SJSA1 (cell line): ENCODE results near the gene THSD7A. TPM values are rescaled to one million over a fixed set of nuclear protein-coding genes. Genes with fewer than 3 reads are reported as not detected.

ENCODE experiments used
- DNase-seq, 2 experiments: peaks; one replicate each; pipeline ENCODE4 v3.0.0-alpha.2; 2015 to 2020; ENCODE audit warnings: low spot score in 2 of 2, low read depth in 1 of 2
- H3K27ac ChIP-seq: fragments of 250-450 bp; sonication (Bioruptor Pico); 2 replicates; pipeline ENCODE4 v1.5.1; 2020; ENCODE audit warnings: mild to moderate bottlenecking, moderate library complexity
- H3K27me3 ChIP-seq: fragments of 250-450 bp; sonication (Bioruptor Pico); replicated peaks from 2 replicates; pipeline ENCODE4 v1.5.1; 2020; ENCODE audit warnings: mild to moderate bottlenecking, moderate library complexity
- H3K36me3 ChIP-seq: fragments of 250-450 bp; sonication (Bioruptor Pico); 2 replicates; pipeline ENCODE4 v1.5.1; 2020; ENCODE audit warnings: mild to moderate bottlenecking
- H3K4me1 ChIP-seq: fragments of 250-450 bp; sonication (Bioruptor Pico); replicated peaks from 2 replicates; pipeline ENCODE4 v1.6.1; 2021; ENCODE audit warnings: mild to moderate bottlenecking
- H3K4me3 ChIP-seq: fragments of 250-450 bp; sonication (Bioruptor Pico); 2 replicates; pipeline ENCODE4 v1.5.1; 2020; ENCODE audit warnings: mild to moderate bottlenecking
- H3K9me3 ChIP-seq: fragments of 250-450 bp; sonication (Bioruptor Pico); replicated peaks from 2 replicates; pipeline ENCODE4 v1.5.1; 2020; ENCODE audit warnings: mild to moderate bottlenecking
- total RNA-seq: library from RNA; depleted of rRNA; stranded (reverse); fragments of >200 nt; shearing (Covaris generic); gene quantifications from 2 replicates; pipeline ENCODE4 v1.2.3, GENCODE V29; 2014

Gene THSD7A
- total RNA-seq, 1 experiment from 2014 or later, result not detected

DNA sequence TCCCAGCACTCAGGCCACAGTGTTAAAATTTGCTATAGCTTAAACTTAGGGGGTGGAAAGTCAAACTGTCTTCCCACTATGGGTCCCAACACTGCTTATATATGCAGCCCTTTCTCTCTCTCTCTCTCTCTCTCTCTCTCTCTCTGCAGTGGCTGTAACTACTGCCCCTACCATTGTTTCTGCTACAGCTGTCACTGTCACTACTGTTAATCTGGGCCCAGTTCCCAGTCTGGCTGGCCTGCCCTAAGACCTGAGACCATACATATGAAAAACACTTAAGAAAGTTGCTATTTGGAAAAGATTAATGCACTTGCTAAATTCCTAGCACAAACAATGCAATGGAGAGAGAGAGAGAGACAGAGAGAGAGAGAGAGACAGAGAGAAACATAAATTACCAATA lies 78.6 kb downstream of the THSD7A start:
- H3K36me3 ChIP-seq, result no peaks in the 10 kb centered on the region
- H3K27ac ChIP-seq, result no peak overlapping the region
- H3K4me3 ChIP-seq, result no peak overlapping the region

DNA sequence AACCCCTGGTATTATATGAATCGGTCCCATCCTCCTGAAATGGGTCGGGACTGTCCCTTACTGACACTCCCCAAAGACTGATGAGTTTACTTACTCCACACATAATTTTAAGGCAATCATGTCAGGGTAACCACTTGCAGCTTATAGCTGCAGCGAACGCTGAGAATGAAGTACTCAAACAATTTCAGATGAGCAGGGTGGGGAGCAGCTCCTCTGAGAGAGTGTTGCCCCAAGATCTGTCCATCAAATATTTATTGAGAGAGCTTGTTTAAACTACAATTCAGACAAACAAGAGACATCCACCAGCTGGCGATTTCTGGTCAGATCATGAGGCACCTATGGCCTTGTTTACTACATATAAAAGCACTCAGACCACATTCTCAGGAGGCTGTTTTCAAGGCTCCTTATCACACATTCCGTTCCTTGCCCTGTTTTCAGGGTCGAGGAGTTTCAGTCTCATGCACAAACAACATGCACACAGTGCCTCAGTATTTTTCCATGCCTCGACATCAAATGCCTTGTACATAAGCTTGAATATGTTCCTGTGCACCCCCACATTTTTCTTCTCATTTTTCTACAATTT lies 80.1 kb downstream of the THSD7A start:
- Histone ChIP-seq H3K27me3 (no peaks in the 10 kb centered on the region), H3K27ac (no peak overlapping the region), H3K4me1 (no peaks in the 10 kb centered on the region), H3K36me3 (no peaks in the 10 kb centered on the region), H3K4me3 (no peak overlapping the region), H3K9me3 (no peaks in the 10 kb centered on the region)
- DNase-seq, result no peak

More for the DNA sequence above, 78.6 kb downstream of the THSD7A start:
- H3K9me3 ChIP-seq, result no peaks in the 10 kb centered on the region
- no peaks in the 10 kb centered on the region for H3K4me1 ChIP-seq
- H3K27me3 ChIP-seq, result no peaks in the 10 kb centered on the region
- no peak for DNase-seq

DNA sequence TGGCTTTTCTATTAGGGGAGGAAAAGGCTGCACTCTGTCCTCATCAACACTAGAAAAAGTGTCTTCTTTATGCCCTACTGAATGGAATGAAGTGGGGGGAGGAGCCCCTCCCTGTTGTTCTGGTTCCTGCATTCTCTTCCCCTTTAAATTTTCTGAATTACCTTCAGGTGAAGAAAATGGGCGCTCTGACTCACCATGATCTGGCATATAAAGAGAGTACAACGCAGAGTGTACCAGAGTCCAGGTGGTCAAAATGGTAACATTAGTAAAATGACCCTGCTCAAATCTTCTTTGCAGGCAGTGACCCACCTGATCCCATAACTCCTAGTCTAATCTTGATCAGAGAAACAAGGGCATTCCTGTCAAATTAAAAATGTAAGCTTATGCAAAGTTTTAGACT lies 80.7 kb downstream of the THSD7A start:
- Histone ChIP-seq H3K27ac (no peak overlapping the region), H3K36me3 (no peaks in the 10 kb centered on the region), H3K27me3 (no peaks in the 10 kb centered on the region), H3K4me3 (no peak overlapping the region), H3K4me1 (no peaks in the 10 kb centered on the region), H3K9me3 (no peaks in the 10 kb centered on the region)
- no peak for DNase-seq

DNA sequence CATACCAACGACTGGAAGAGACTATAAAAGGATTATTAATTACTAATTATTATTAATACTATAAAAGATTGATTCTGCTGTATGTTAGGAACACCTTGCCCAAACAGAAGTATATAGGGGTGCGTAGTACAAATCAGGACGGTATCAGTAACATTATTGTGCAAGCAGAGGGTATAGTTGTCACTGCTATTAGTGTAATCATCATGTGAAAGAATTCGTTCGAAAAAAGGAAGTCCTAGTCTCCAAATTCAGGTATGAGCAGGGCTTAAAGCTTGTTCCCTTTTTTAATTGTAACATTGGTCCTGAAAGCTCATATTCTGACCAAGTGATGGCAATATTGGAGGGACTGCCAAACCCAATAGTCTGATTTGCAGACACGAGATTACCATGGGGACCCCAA lies 81.8 kb downstream of the THSD7A start:
- Histone ChIP-seq H3K36me3 (no peaks in the 10 kb centered on the region), H3K4me3 (no peak overlapping the region), H3K4me1 (no peaks in the 10 kb centered on the region), H3K27me3 (0 out of 2 replicates have a peak, but pooled peaks cover 2% of the 10 kb centered on the region), H3K9me3 (no peaks in the 10 kb centered on the region), H3K27ac (no peak overlapping the region)
- no peak for DNase-seq

DNA sequence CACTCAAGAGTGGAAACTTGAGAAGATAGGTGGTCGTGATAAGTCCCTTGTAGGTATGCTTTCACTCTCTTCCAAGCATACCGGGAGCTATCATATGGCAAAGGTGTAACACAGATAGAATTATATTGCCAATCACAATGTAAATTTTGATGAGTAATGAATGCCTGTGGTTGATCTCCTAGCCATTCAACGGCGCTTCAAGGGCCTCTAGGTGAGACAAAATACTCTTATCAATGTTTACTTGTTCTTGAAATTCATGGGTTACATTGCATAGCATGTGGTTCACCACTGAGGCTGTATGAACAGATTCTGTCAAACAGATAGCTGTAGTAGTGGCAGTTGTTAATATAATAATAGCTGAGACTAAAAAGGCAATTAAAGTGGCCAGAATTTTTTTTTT lies 82.4 kb downstream of the THSD7A start:
- H3K4me3 ChIP-seq, result no peak overlapping the region

DNA sequence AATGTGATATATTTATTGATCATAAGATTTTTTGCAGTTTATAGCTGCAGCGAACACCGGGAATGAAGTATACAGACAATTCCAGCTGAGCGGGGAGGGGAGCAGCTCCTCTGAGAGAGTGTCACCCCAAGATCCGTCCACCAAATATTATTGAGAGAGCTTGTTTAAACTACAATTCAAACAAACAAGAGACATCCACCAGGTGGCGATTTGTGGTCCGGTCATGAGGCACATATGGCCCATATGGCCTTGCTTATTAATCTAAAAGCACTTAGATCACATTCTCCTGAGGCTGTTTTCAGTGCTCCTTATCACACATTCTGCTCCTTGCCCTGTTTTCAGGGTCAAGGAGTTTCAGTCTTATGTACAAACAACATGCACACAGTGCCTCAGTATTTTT lies 83.1 kb downstream of the THSD7A start:
- H3K9me3 ChIP-seq, result no peaks in the 10 kb centered on the region
- H3K4me1 ChIP-seq, result no peaks in the 10 kb centered on the region
- no peaks in the 10 kb centered on the region for H3K36me3 ChIP-seq
- no peak for DNase-seq
- no peak overlapping the region for H3K4me3 ChIP-seq
- 0 out of 2 replicates have a peak, but pooled peaks cover 2% of the 10 kb centered on the region for H3K27me3 ChIP-seq
- no peak overlapping the region for H3K27ac ChIP-seq

More for the DNA sequence above, 82.4 kb downstream of the THSD7A start:
- H3K4me1 ChIP-seq, result no peaks in the 10 kb centered on the region
- 0 out of 2 replicates have a peak, but pooled peaks cover 2% of the 10 kb centered on the region for H3K27me3 ChIP-seq
- H3K27ac ChIP-seq, result no peak overlapping the region
- no peak for DNase-seq
- no peaks in the 10 kb centered on the region for H3K9me3 ChIP-seq
- no peaks in the 10 kb centered on the region for H3K36me3 ChIP-seq

DNA sequence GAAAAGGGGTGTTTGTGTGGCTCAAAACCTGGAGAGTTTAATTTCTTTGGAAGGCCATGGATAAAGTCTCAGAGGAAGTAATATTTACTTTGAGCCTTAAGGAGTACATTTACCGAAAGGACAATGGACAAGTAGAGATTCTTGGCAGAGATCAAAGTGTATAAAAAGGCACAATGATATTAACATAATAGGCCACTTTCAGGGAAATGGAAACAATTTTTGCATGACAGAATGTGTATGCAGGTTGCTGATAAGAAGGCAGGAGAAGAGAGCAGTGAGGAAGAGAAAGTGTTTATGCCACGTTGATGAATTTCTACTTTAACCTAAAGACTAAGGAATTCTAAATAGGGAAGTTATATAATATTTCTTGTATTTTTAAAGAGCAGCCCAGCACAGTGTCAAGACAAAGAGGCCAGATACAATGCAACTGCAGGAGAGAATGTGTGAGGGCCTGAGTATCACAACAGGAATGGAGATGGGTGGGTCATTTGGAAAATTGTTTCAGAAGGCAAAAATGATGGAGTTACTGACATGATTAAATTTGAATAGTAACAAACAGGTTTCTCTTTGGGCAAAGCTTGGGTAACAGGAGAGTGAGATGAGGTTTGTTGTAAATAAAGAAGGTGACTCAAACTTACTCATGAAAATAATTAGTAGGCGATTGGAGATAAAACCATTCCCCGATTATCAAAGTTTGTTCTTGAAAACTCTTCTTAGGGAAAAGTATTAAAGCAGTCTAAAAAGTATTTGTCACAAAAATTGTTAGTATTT lies 84.1 kb downstream of the THSD7A start:
- Histone ChIP-seq H3K27me3 (0 out of 2 replicates have a peak, but pooled peaks cover 2% of the 10 kb centered on the region), H3K4me3 (no peak overlapping the region), H3K4me1 (no peaks in the 10 kb centered on the region), H3K27ac (no peak overlapping the region), H3K9me3 (no peaks in the 10 kb centered on the region), H3K36me3 (no peaks in the 10 kb centered on the region)
- no peak for DNase-seq

DNA sequence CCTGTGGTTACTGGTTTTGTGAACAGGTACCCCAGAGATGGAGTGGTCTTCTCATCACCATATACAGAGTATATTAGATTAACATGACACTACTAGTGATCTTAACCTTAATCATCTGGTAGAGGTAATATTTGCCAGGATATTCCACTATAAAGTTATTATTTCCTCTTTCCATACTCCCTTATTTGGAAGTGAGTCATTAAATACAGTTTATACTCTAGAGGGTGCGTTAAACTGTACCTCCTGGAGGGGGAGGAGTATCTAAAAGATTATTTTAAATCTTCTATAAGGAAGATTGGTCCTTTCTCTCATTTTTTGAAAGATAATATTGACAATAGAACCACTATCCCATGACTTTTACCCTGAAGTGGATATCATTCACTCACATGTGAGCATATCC lies 85.4 kb downstream of the THSD7A start:
- Histone ChIP-seq H3K4me1 (no peaks in the 10 kb centered on the region), H3K27ac (no peak overlapping the region)

DNA sequence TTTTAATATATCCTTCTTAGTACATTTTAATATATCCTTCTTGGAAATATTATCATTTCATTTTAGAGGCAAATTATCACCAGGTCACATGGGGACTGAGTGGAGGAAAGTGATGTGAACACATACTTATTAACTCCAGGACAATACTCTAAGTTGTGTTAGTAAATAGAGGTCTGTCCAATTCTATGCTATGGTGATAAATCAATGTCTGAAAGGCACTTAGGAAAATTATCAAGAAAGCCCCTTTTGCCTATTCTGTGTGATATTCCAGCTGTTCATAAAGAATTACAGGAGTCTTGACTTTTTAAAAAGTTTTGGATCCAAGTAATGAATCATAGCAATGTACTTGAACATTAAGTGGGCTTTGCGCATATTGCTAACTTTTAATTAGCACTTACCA lies 88.5 kb downstream of the THSD7A start:
- no peaks in the 10 kb centered on the region for H3K9me3 ChIP-seq
- H3K27ac ChIP-seq, result no peak overlapping the region
- H3K4me3 ChIP-seq, result no peak overlapping the region
- H3K36me3 ChIP-seq, result no peaks in the 10 kb centered on the region
- no peak for DNase-seq
- H3K4me1 ChIP-seq, result no peaks in the 10 kb centered on the region
- H3K27me3 ChIP-seq, result 0 out of 2 replicates have a peak, but pooled peaks cover 2% of the 10 kb centered on the region

More for the DNA sequence above, 85.4 kb downstream of the THSD7A start:
- Histone ChIP-seq H3K9me3 (no peaks in the 10 kb centered on the region), H3K36me3 (no peaks in the 10 kb centered on the region), H3K4me3 (no peak overlapping the region), H3K27me3 (0 out of 2 replicates have a peak, but pooled peaks cover 2% of the 10 kb centered on the region)
- no peak for DNase-seq

DNA sequence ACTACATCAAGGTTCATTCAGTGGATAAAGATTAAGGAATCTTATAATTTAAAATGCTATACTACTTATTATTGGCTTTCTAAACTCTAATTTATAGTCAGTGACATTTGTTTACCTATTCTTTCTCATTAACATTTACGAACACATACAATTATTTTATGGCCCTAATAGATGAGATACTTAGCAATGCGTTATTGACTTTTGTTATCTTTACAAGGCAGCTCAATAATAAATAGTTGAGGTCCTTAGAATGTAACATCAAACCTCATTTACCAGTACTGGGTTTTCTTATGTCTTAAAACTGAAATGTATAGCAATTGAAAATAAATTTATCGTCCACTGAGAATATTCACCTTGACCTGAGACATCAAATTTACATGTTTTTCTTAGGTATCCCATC lies 89.0 kb downstream of the THSD7A start:
- no peaks in the 10 kb centered on the region for H3K9me3 ChIP-seq
- H3K4me3 ChIP-seq, result no peak overlapping the region
- DNase-seq, result no peak
- H3K27me3 ChIP-seq, result 0 out of 2 replicates have a peak, but pooled peaks cover 2% of the 10 kb centered on the region
- no peaks in the 10 kb centered on the region for H3K36me3 ChIP-seq
- H3K4me1 ChIP-seq, result no peaks in the 10 kb centered on the region
- no peak overlapping the region for H3K27ac ChIP-seq

DNA sequence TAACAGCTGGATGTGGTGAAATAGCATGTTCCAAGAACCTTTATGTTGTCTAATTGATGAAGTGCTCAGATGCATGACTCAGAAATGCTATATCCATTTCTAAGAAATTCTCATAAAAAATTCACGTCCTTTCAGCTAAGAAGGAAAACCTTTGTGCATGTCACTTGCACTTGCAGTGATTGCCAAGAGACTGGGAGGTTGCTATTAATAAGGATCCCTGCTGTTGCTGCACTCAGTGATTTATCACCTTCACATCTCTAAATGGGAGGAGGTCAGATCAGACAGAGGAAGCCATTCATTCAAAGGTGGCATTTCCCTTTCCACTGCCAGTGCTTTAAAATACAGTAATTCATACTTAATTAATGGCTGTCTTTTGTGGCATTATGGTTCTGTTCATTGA lies 89.5 kb downstream of the THSD7A start:
- H3K27ac ChIP-seq, result no peak overlapping the region
- DNase-seq, result no peak

DNA sequence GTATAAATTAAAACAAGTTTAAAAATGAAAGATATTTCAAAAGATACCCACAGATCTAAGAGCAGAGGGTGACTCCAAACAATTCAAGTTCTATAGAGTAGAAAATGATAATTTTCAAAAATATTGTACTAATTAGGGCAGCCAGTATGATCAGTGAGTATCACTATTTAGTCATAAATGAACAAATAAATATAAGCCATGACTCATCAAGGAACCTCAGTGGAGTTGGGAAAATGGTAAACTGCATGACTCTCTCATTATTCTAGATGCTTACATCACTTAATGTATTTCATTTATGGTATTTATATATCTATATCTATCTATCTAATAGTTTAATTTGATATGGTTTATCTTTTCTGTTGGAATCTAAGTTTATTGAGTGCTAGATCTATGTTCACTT lies 94.3 kb downstream of the THSD7A start:
- H3K36me3 ChIP-seq, result no peaks in the 10 kb centered on the region
- no peaks in the 10 kb centered on the region for H3K9me3 ChIP-seq
- DNase-seq, result no peak
- H3K4me1 ChIP-seq, result no peaks in the 10 kb centered on the region
- H3K4me3 ChIP-seq, result no peak overlapping the region
- H3K27me3 ChIP-seq, result no peaks in the 10 kb centered on the region
- H3K27ac ChIP-seq, result no peak overlapping the region

More for the DNA sequence above, 89.5 kb downstream of the THSD7A start:
- no peaks in the 10 kb centered on the region for H3K4me1 ChIP-seq
- H3K27me3 ChIP-seq, result 0 out of 2 replicates have a peak, but pooled peaks cover 2% of the 10 kb centered on the region
- no peaks in the 10 kb centered on the region for H3K9me3 ChIP-seq
- H3K36me3 ChIP-seq, result no peaks in the 10 kb centered on the region
- H3K4me3 ChIP-seq, result no peak overlapping the region

DNA sequence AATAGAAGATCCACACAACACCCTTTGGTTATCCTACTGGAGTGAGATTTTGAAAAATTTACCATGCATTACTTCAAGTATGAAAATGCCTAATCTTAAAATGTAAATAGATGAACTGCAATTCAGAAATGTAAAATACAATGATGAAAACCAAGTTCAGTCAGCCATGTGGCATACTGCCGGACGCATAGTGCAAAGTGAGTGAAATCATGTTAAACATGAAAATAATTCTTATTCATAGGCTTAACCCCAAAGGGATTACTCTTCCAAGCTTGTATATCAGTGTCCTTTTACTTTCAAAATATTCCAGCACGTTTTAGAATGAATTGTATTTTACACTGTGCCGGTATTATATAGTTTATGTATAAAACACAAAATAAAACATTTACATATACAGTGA lies 99.8 kb downstream of the THSD7A start:
- Histone ChIP-seq H3K4me1 (no peaks in the 10 kb centered on the region), H3K36me3 (no peaks in the 10 kb centered on the region), H3K4me3 (no peak overlapping the region), H3K27ac (no peak overlapping the region), H3K9me3 (no peaks in the 10 kb centered on the region), H3K27me3 (no peaks in the 10 kb centered on the region)
- DNase-seq, result no peak

DNA sequence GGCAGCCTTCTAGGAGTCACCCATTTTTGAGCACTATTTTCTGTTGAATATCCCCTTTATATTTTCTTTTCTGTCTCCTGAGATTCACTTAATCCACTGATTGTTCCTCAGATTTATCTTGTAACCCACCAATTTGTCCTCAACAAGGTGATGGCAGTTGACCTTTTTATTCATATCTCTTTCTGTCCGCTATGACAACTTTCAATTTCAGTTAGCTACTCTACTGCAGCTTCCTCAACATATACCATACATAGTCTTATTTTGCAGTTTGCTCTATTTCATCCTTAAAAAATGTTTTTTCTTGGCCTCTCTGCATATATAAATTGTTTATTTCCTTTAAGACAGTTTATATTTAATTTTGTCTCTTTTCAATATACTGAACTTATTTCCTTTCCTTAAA lies 101.3 kb downstream of the THSD7A start:
- H3K27ac ChIP-seq, result no peak overlapping the region
- no peak for DNase-seq
- H3K9me3 ChIP-seq, result no peaks in the 10 kb centered on the region
- H3K4me1 ChIP-seq, result no peaks in the 10 kb centered on the region
- H3K27me3 ChIP-seq, result no peaks in the 10 kb centered on the region
- H3K36me3 ChIP-seq, result no peaks in the 10 kb centered on the region
- no peak overlapping the region for H3K4me3 ChIP-seq
